Measurements from ENCODE around the gene VSX1. TPM values are rescaled to one million over a fixed set of nuclear protein-coding genes. Genes with fewer than 3 reads are reported as not detected.

VSX1 gene
- total RNA-seq, 1 experiment from 2014 or later, result not detected

- CTCF ChIA-PET, result interaction anchor here (0.6 to 3.0 kb wide), 5 partner anchors 19 to 249 kb away, joined by 3 to 12 read pairs (median 4); no protein-coding TSS in a partner anchor
- no TSS peak for BruUV-seq (replicated peaks)
These were observed 36.6 kb downstream of the VSX1 start for GRCh38 chr20:25045343-25045712.

GRCh38 chr20:25044660-25045342, 37.1 kb downstream of the VSX1 start:
- no peaks in the 10 kb centered on the region for H3K9me3 Mint-ChIP-seq (ENCODE audit: unreplicated experiment)
- ChIA-PET POLR2A (interaction anchor here (1.1 to 1.3 kb wide), 2 partner anchors 11 to 28 kb away, joined by 3 read pairs; no protein-coding TSS in a partner anchor), CTCF (interaction anchor here (0.6 to 3.0 kb wide), 4 partner anchors 20 to 134 kb away, joined by 3 to 12 read pairs (median 4); no protein-coding TSS in a partner anchor)
- H3K27ac Mint-ChIP-seq (ENCODE audit: low read depth, unreplicated experiment), result no peak overlapping the region
- peaks cover 3% of the 10 kb centered on the region for H3K36me3 Mint-ChIP-seq (ENCODE audit: insufficient read depth, unreplicated experiment)
- DNase-seq (ENCODE audit: unreplicated experiment), result no peak
- TF ChIP-seq CTCF (IDR thresholded peaks at IDR 0.05; ENCODE audit: unreplicated experiment), result no peak
- intact Hi-C loops (cut with micrococcal nuclease), result no loop called here
- no peak overlapping the region for H3K4me3 Mint-ChIP-seq (ENCODE audit: unreplicated experiment)
- peaks cover 45% of the 10 kb centered on the region for H3K27me3 Mint-ChIP-seq (ENCODE audit: insufficient read depth, unreplicated experiment)
- H3K4me1 Mint-ChIP-seq (ENCODE audit: insufficient read depth, unreplicated experiment), result peaks cover 9% of the 10 kb centered on the region
- no TSS peak for BruUV-seq (replicated peaks)

More at GRCh38 chr20:25045343-25045712, 36.6 kb downstream of the VSX1 start:
- POLR2A ChIA-PET, result interaction anchor here (1.1 to 1.3 kb wide), 2 partner anchors 10 to 28 kb away, joined by 3 read pairs; no protein-coding TSS in a partner anchor
- H3K27me3 Mint-ChIP-seq (ENCODE audit: insufficient read depth, unreplicated experiment), result peaks cover 50% of the 10 kb centered on the region
- H3K4me3 Mint-ChIP-seq (ENCODE audit: unreplicated experiment), result no peak overlapping the region
- no peaks in the 10 kb centered on the region for H3K9me3 Mint-ChIP-seq (ENCODE audit: unreplicated experiment)
- no peak for TF ChIP-seq CTCF (IDR thresholded peaks at IDR 0.05; ENCODE audit: unreplicated experiment)
- intact Hi-C loops (cut with micrococcal nuclease), result no loop called here
- peaks cover 3% of the 10 kb centered on the region for H3K4me1 Mint-ChIP-seq (ENCODE audit: insufficient read depth, unreplicated experiment)
- no peak for DNase-seq (ENCODE audit: unreplicated experiment)
- H3K36me3 Mint-ChIP-seq (ENCODE audit: insufficient read depth, unreplicated experiment), result no peaks in the 10 kb centered on the region
- no peak overlapping the region for H3K27ac Mint-ChIP-seq (ENCODE audit: low read depth, unreplicated experiment)

- peaks cover 14% of the 10 kb centered on the region for H3K4me1 Mint-ChIP-seq (ENCODE audit: insufficient read depth, unreplicated experiment)
- H3K27me3 Mint-ChIP-seq (ENCODE audit: insufficient read depth, unreplicated experiment), result peaks cover 39% of the 10 kb centered on the region
- TF ChIP-seq CTCF (IDR thresholded peaks at IDR 0.05; ENCODE audit: unreplicated experiment), result no peak
- CTCF ChIA-PET, result interaction anchor here (0.9 to 1.4 kb wide), 4 partner anchors 45 to 134 kb away, joined by 3 to 4 read pairs (median 3); no protein-coding TSS in a partner anchor
- no peak for DNase-seq (ENCODE audit: unreplicated experiment)
- intact Hi-C loops (cut with micrococcal nuclease), result no loop called here
- H3K4me3 Mint-ChIP-seq (ENCODE audit: unreplicated experiment), result no peak overlapping the region
- peaks cover 7% of the 10 kb centered on the region for H3K36me3 Mint-ChIP-seq (ENCODE audit: insufficient read depth, unreplicated experiment)
- no peak overlapping the region for H3K27ac Mint-ChIP-seq (ENCODE audit: low read depth, unreplicated experiment)
- POLR2A ChIA-PET, result interaction anchor here (1.3 kb wide), 1 partner anchor 27 kb away, joined by 3 read pairs; no protein-coding TSS in a partner anchor
- no TSS peak for BruUV-seq (replicated peaks)
- no peaks in the 10 kb centered on the region for H3K9me3 Mint-ChIP-seq (ENCODE audit: unreplicated experiment)
These were observed 37.7 kb downstream of the VSX1 start for GRCh38 chr20:25044261-25044560.

GRCh38 chr20:25043499-25044260, 38.3 kb downstream of the VSX1 start:
- no peak for DNase-seq (ENCODE audit: unreplicated experiment)
- CTCF ChIA-PET, result interaction anchor here (0.7 to 1.1 kb wide), 4 partner anchors 21 to 135 kb away, joined by 3 read pairs; no protein-coding TSS in a partner anchor
- H3K36me3 Mint-ChIP-seq (ENCODE audit: insufficient read depth, unreplicated experiment), result peaks cover 7% of the 10 kb centered on the region
- no peak for TF ChIP-seq CTCF (IDR thresholded peaks at IDR 0.05; ENCODE audit: unreplicated experiment)
- BruUV-seq (replicated peaks), result no TSS peak
- no peak overlapping the region for H3K27ac Mint-ChIP-seq (ENCODE audit: low read depth, unreplicated experiment)
- H3K4me3 Mint-ChIP-seq (ENCODE audit: unreplicated experiment), result no peak overlapping the region
- H3K27me3 Mint-ChIP-seq (ENCODE audit: insufficient read depth, unreplicated experiment), result peaks cover 34% of the 10 kb centered on the region
- POLR2A ChIA-PET, result no interaction called here
- no peaks in the 10 kb centered on the region for H3K9me3 Mint-ChIP-seq (ENCODE audit: unreplicated experiment)
- peaks cover 17% of the 10 kb centered on the region for H3K4me1 Mint-ChIP-seq (ENCODE audit: insufficient read depth, unreplicated experiment)
- intact Hi-C loops (cut with micrococcal nuclease), result no loop called here
